CD14-positive monocyte (primary cell): ENCODE results near the gene ARHGAP12. TPM values are rescaled to one million over a fixed set of nuclear protein-coding genes. Genes with fewer than 3 reads are reported as not detected.
A peak's percentile ranks its signal among the peaks of the same experiment; 100 is the strongest.

Experiments
- DNase-seq, 3 donors: peaks; one replicate each; pipeline ENCODE4 v3.0.0-alpha.2; 2011 to 2022
- H2AFZ ChIP-seq: 2 replicates; pipeline ENCODE4 v1.6.0; 2012; ENCODE audit warnings: mild to moderate bottlenecking, low read depth, low read length, inconsistent platforms; ENCODE audit not compliant: insufficient read depth, poor library complexity, severe bottlenecking
- H3K27ac ChIP-seq, 2 donors: 1 replicate in 1 of 2; 2 replicates in 1 of 2; pipeline ENCODE4 v1.5.1; 2012 to 2013; ENCODE audit warnings: low read length in 2 of 2, control low read depth in 1 of 2, inconsistent platforms in 1 of 2, low read depth in 1 of 2, mild to moderate bottlenecking in 1 of 2
- H3K27me3 ChIP-seq, 2 donors: one replicate each; pipeline versions ENCODE4 v1.6.0 to v1.6.1; 2011 to 2013; ENCODE audit warnings: low read length in 2 of 2; ENCODE audit not compliant: control insufficient read depth in 2 of 2, insufficient read depth in 2 of 2
- H3K36me3 ChIP-seq, 2 donors: replicated peaks in 1 of 2; 1 replicate in 1 of 2; 2 replicates in 1 of 2; pipeline versions ENCODE4 v1.5.1 to v1.6.1; 2012 to 2013; ENCODE audit warnings: low read length in 2 of 2, control low read depth in 1 of 2, inconsistent platforms in 1 of 2, mild to moderate bottlenecking in 1 of 2; ENCODE audit not compliant: insufficient read depth in 2 of 2, control insufficient read depth in 1 of 2
- H3K4me1 ChIP-seq, 2 donors: 1 replicate in 1 of 2; 2 replicates in 1 of 2; pipeline versions ENCODE4 v1.5.1 to v1.6.1; 2012 to 2013; ENCODE audit warnings: low read length in 2 of 2, control low read depth in 1 of 2, inconsistent platforms in 1 of 2, mild to moderate bottlenecking in 1 of 2, moderate library complexity in 1 of 2; ENCODE audit not compliant: insufficient read depth in 2 of 2, control insufficient read depth in 1 of 2
- H3K4me2 ChIP-seq: replicated peaks from 2 replicates; pipeline ENCODE3; 2012; ENCODE audit warnings: low read length, moderate library complexity, mild to moderate bottlenecking; ENCODE audit not compliant: poor library complexity, severe bottlenecking; ENCODE audit errors: extremely low read depth
- H3K4me3 ChIP-seq, 3 experiments: fragments of 200-600 bp in 1 of 3; sonication (generic) in 1 of 3; replicated peaks in 1 of 3; 1 replicate in 2 of 3; 2 replicates in 1 of 3; pipeline ENCODE4 v1.5.1; 2011 to 2013; ENCODE audit warnings: low read length in 3 of 3, mild to moderate bottlenecking in 3 of 3, control low read depth in 2 of 3, low read depth in 2 of 3, inconsistent platforms in 1 of 3, moderate library complexity in 1 of 3
- H3K79me2 ChIP-seq: 2 replicates; pipeline ENCODE4 v1.6.0; 2012; ENCODE audit warnings: mild to moderate bottlenecking, control low read depth, inconsistent platforms, low read length, moderate library complexity; ENCODE audit not compliant: insufficient read depth
- H3K9ac ChIP-seq: 2 replicates; pipeline ENCODE4 v1.6.0; 2017; ENCODE audit warnings: low read length, mild to moderate bottlenecking; ENCODE audit not compliant: insufficient read depth, poor library complexity, severe bottlenecking
- H3K9me3 ChIP-seq, 2 donors: replicated peaks in 1 of 2; 1 replicate in 1 of 2; 2 replicates in 1 of 2; pipeline versions ENCODE4 v1.5.1 to v1.6.1; 2012 to 2013; ENCODE audit warnings: low read length in 2 of 2, control low read depth in 1 of 2; ENCODE audit not compliant: control insufficient read depth in 1 of 2, insufficient read depth in 1 of 2
- H4K20me1 ChIP-seq: 2 replicates; pipeline ENCODE4 v1.6.0; 2012; ENCODE audit warnings: mild to moderate bottlenecking, low read length, control low read depth, moderate library complexity; ENCODE audit not compliant: insufficient read depth
- H3K27ac Mint-ChIP-seq, 7 donors: one replicate each; pipeline ENCODE4 v1.8.0; 2020; ENCODE audit warnings: mild to moderate bottlenecking in 7 of 7, mixed read lengths in 7 of 7, moderate library complexity in 6 of 7, inconsistent platforms in 2 of 7
- H3K27me3 Mint-ChIP-seq, 3 donors: one replicate each; pipeline ENCODE4 v1.8.0; 2021 to 2022; ENCODE audit warnings: low read depth in 3 of 3, mild to moderate bottlenecking in 3 of 3, mixed read lengths in 3 of 3, moderate library complexity in 3 of 3, inconsistent platforms in 1 of 3
- H3K36me3 Mint-ChIP-seq, 2 donors: one replicate each; pipeline ENCODE4 v1.8.0; 2020; ENCODE audit warnings: mixed read lengths in 2 of 2, inconsistent platforms in 1 of 2, mild to moderate bottlenecking in 1 of 2
- H3K4me1 Mint-ChIP-seq: one replicate; pipeline ENCODE4 v1.8.0; 2020; ENCODE audit warnings: mild to moderate bottlenecking, mixed read lengths
- H3K4me3 Mint-ChIP-seq, 2 donors: one replicate each; pipeline ENCODE4 v1.8.0; 2020; ENCODE audit warnings: mild to moderate bottlenecking in 2 of 2, mixed read lengths in 2 of 2, moderate library complexity in 1 of 2
- H3K9me3 Mint-ChIP-seq, 7 donors: one replicate each; pipeline ENCODE4 v1.8.0; 2020 to 2022; ENCODE audit warnings: mixed read lengths in 7 of 7, mild to moderate bottlenecking in 6 of 7, moderate library complexity in 6 of 7, inconsistent platforms in 2 of 7
- CTCF ChIP-seq: fragments of 200-600 bp; IDR thresholded peaks from one replicate; pipeline ENCODE4 v1.8.0; 2022; ENCODE audit warnings: antibody characterized with exemption, mild to moderate bottlenecking
- WGBS: methylation state at CpG from one replicate; pipeline ENCODE4 v1.1.5; 2013; ENCODE audit warnings: missing lambda C conversion rate; ENCODE audit not compliant: insufficient coverage; 5-methylcytosine and 5-hydroxymethylcytosine counted together
- intact Hi-C, 2 donors: fragments of 100-400 bp; cut with micrococcal nuclease; formaldehyde crosslinking; loops; one replicate each; pipeline versions ENCODE4 v1.15.0 to v1.15.1; 2023
- polyA plus RNA-seq, 3 donors: library from polyadenylated mRNA; depleted of rRNA in 1 of 3; unstranded in 2 of 3; stranded (reverse) in 1 of 3; fragments of 300-500 nt in 2 of 3; fragments of >200 nt in 1 of 3; fragmentation: Illumina TruSeq in 2 of 3; gene quantifications; 1 replicate in 2 of 3; 2 replicates in 1 of 3; pipeline ENCODE4 v1.2.3, GENCODE V29; 2012 to 2021

Gene ARHGAP12
- polyA plus RNA-seq, 3 donors: 3.2 to 15.5 (median 4.7) TPM

DNA sequence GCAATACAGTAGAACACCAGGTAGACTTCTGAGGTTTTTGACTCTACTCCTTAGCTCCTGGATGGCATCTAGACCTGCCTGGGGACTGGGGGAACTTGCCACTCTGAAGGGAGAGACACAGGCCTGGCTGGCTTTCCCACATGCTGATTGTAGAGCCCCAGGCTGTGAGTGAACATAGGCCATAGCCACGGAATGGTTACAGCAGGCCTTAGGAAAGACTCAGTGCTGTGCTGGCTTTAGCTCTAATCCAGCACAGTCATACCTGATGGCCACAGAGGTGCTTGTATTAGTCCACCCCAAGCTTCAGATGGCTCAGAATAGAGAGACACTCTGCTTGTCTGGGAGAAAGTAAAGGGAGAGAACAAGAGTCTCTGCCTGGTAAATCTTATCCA, 35.0 kb upstream of the ARHGAP12 start:
- no peak for DNase-seq
- Histone ChIP-seq H3K79me2 (no peaks in the 10 kb centered on the region), H3K9me3 (no peaks in the 10 kb centered on the region), H3K36me3 (no peaks in the 10 kb centered on the region), H3K4me2 (no peak overlapping the region), H3K4me1 (peaks cover 81 to 88% of the 10 kb centered on the region in 2 donors), H3K27ac (no peak overlapping the region), H4K20me1 (no peaks in the 10 kb centered on the region), H3K27me3 (no peaks in the 10 kb centered on the region), H3K9ac (no peak overlapping the region), H2AFZ (no peak overlapping the region), H3K4me3 (no peak overlapping the region)
- peak overlapping the region in 1 of 7 donors; percentile 13 for H3K27ac Mint-ChIP-seq
- TF ChIP-seq CTCF: no peak
- peaks cover 81% of the 10 kb centered on the region for H3K4me1 Mint-ChIP-seq
- no peak overlapping the region for H3K4me3 Mint-ChIP-seq
- WGBS: 60% methylated on average over 1 of the region's 1 CpG
- H3K9me3 Mint-ChIP-seq: peaks cover 0 to 2% (median 0%) of the 10 kb centered on the region in 7 donors
- H3K36me3 Mint-ChIP-seq: peaks cover 0 to under 1% of the 10 kb centered on the region in 2 donors
- intact Hi-C loops: loop anchor here in 1 of 2 donors (5.0 kb wide), 1 partner anchor 36 kb away; the partner anchor contains the start of gene ARHGAP12
- H3K27me3 Mint-ChIP-seq: peaks cover 1 to 4% (median 3%) of the 10 kb centered on the region in 3 donors

DNA sequence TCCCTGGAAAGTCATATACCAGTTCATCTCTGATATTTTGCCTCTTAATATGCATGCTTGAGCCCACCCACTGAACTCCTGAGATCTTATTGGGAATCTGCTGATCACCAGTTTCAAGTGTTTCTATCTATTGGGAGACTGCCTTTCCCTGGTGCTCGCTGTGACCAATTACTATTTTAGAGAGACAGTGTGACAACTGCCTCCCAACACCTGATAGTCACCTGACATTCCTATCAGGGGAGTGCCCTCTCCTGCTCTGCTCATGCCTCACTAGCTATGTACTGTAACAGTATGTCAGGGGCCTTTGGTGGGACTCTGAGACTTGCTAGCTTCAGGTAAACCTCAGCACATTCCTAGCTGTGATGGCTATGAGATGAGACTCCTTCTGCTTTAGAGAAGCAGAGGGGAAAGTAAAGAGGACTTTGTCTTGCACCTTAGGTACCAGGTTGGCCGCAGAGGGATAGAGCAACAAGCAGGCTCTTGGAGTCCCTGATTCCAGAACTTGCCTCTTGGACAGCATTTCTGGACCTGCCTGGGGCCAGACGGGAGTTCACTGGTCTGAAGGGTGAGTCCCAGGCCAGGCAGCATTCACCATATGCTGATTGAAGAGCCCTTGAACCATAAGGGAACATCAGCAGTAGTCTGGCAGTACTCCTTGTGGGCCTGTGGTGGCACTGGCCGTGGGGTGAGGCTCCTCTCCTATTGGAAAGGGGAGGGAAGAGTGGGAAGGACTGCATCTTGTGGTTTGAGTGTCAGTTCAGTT, 34.4 kb upstream of the ARHGAP12 start:
- TF ChIP-seq CTCF: no peak
- peaks cover 86 to 93% of the 10 kb centered on the region in 2 donors for H3K4me1 ChIP-seq

More for the DNA sequence above, 34.4 kb upstream of the ARHGAP12 start:
- DNase-seq: no peak
- Histone ChIP-seq H2AFZ (no peak overlapping the region), H3K27me3 (no peaks in the 10 kb centered on the region), H3K79me2 (no peaks in the 10 kb centered on the region), H3K4me3 (peak overlapping the region in 1 of 3 experiments; percentile 3), H3K27ac (no peak overlapping the region), H3K4me2 (no peak overlapping the region), H3K9me3 (no peaks in the 10 kb centered on the region), H4K20me1 (no peaks in the 10 kb centered on the region), H3K9ac (no peak overlapping the region), H3K36me3 (no peaks in the 10 kb centered on the region)
- Mint-ChIP-seq H3K27ac (peak overlapping the region in 2 of 7 donors; percentile 61 to 73), H3K36me3 (no peaks in the 10 kb centered on the region), H3K9me3 (peaks cover 0 to 2% (median 0%) of the 10 kb centered on the region in 7 donors), H3K27me3 (peaks cover 1 to 4% (median 3%) of the 10 kb centered on the region in 3 donors), H3K4me1 (peaks cover 85% of the 10 kb centered on the region), H3K4me3 (peak overlapping the region in 1 of 2 donors; percentile 21)
- WGBS: 89% methylated on average over 3 of the region's 4 CpGs
- intact Hi-C loops: loop anchor here in 1 of 2 donors (5.0 kb wide), 1 partner anchor 36 kb away; the partner anchor contains the start of gene ARHGAP12
